Adrenal gland (tissue), 5 donors: ENCODE measurements around the gene TP53.

ENCODE experiments used
- POLR2A ChIP-seq, 2 donors: fragments of 450-650 bp; IDR thresholded peaks; one replicate each; pipeline ENCODE4 v1.6.1; 2017; ENCODE audit warnings: antibody characterized with exemption in 2 of 2, mild to moderate bottlenecking in 2 of 2, moderate library complexity in 1 of 2
- TF ChIP-seq, protein P1 (sequence below), 6 experiments: fragments of 450-650 bp in 4 of 6; fragments of 200-600 bp in 2 of 6; sonication (generic) in 1 of 6; IDR thresholded peaks; 1 replicate in 5 of 6; 2 replicates in 1 of 6; pipeline versions ENCODE4 v1.5.1 to v1.8.0; 2016 to 2021; ENCODE audit warnings: antibody characterized with exemption in 6 of 6, mild to moderate bottlenecking in 2 of 6, moderate library complexity in 1 of 6
- donor health status: DM: no; HTN: no; CAD: no.

DNA sequence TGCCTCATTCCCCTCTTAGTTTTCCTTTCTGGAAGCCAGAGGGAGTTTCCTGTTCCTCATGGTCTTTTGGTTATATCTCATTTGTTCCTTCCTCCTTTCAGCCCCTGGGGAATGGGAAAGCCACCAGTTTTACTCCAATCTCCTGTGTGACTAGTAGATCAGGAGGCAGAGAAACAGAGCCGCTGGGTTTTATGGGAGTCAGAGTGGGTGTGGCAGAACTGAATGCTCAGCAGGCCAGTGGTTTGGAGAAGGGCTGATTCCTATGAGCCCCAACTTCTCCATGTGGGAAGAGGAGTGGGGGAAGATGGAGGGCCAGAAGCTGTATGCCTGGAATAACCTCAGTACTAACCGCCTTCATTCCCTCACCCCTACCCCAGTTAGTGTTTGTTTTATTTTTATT, 34.3 kb upstream of the TP53 start:
- no peak for TF ChIP-seq POLR2A (IDR thresholded peaks at IDR 0.05)
- TF ChIP-seq, protein P1, sequence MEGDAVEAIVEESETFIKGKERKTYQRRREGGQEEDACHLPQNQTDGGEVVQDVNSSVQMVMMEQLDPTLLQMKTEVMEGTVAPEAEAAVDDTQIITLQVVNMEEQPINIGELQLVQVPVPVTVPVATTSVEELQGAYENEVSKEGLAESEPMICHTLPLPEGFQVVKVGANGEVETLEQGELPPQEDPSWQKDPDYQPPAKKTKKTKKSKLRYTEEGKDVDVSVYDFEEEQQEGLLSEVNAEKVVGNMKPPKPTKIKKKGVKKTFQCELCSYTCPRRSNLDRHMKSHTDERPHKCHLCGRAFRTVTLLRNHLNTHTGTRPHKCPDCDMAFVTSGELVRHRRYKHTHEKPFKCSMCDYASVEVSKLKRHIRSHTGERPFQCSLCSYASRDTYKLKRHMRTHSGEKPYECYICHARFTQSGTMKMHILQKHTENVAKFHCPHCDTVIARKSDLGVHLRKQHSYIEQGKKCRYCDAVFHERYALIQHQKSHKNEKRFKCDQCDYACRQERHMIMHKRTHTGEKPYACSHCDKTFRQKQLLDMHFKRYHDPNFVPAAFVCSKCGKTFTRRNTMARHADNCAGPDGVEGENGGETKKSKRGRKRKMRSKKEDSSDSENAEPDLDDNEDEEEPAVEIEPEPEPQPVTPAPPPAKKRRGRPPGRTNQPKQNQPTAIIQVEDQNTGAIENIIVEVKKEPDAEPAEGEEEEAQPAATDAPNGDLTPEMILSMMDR (IDR thresholded peaks at IDR 0.05): no peak
